ENCODE measurements around the gene MGAT1.

Gene MGAT1

GRCh38 chr5:180799902-180800801 is 2.5 kb downstream of the MGAT1 start:
- Histone ChIP-seq H3K27ac (ENCODE audit: low read depth, low read length) (peak overlapping the region; percentile 9), H3K36me3 (ENCODE audit: insufficient read depth, low read length) (peaks cover 7% of the 10 kb centered on the region), H3K27me3 (ENCODE audit: control insufficient read depth in 1 of 2, insufficient read depth in 2 of 2, low read length in 2 of 2) (no peaks in the 10 kb centered on the region), H3K9ac (ENCODE audit: low read length) (peak overlapping the region; percentile 0), H3K4me3 (ENCODE audit: low read depth in 1 of 2, low read length in 2 of 2) (no peak overlapping the region), H3K4me1 (ENCODE audit: insufficient read depth, low read length) (peaks cover 57% of the 10 kb centered on the region), H3K9me3 (ENCODE audit: low read length) (no peaks in the 10 kb centered on the region)

GRCh38 chr5:180799194-180799593 is 3.4 kb downstream of the MGAT1 start:
- Histone ChIP-seq H3K9me3 (ENCODE audit: low read length) (no peaks in the 10 kb centered on the region), H3K36me3 (ENCODE audit: insufficient read depth, low read length) (peaks cover 7% of the 10 kb centered on the region), H3K4me1 (ENCODE audit: insufficient read depth, low read length) (peaks cover 57% of the 10 kb centered on the region), H3K27ac (ENCODE audit: low read depth, low read length) (no peak overlapping the region), H3K9ac (ENCODE audit: low read length) (peak overlapping the region; percentile 0), H3K4me3 (ENCODE audit: low read depth in 1 of 2, low read length in 2 of 2) (no peak overlapping the region), H3K27me3 (ENCODE audit: control insufficient read depth in 1 of 2, insufficient read depth in 2 of 2, low read length in 2 of 2) (no peaks in the 10 kb centered on the region)

GRCh38 chr5:180798193-180798592 is 4.4 kb downstream of the MGAT1 start:
- peaks cover 48% of the 10 kb centered on the region for H3K4me1 ChIP-seq (ENCODE audit: insufficient read depth, low read length)
- no peaks in the 10 kb centered on the region for H3K9me3 ChIP-seq (ENCODE audit: low read length)
- no peak overlapping the region for H3K27ac ChIP-seq (ENCODE audit: low read depth, low read length)
- no peak overlapping the region for H3K9ac ChIP-seq (ENCODE audit: low read length)
- no peaks in the 10 kb centered on the region for H3K27me3 ChIP-seq (ENCODE audit: control insufficient read depth in 1 of 2, insufficient read depth in 2 of 2, low read length in 2 of 2)
- H3K36me3 ChIP-seq (ENCODE audit: insufficient read depth, low read length), result peaks cover 7% of the 10 kb centered on the region
- no peak overlapping the region for H3K4me3 ChIP-seq (ENCODE audit: low read depth in 1 of 2, low read length in 2 of 2)

GRCh38 chr5:180797256-180798192 is 5.1 kb downstream of the MGAT1 start:
- Histone ChIP-seq H3K9me3 (ENCODE audit: low read length) (no peaks in the 10 kb centered on the region), H3K36me3 (ENCODE audit: insufficient read depth, low read length) (peaks cover 7% of the 10 kb centered on the region), H3K4me1 (ENCODE audit: insufficient read depth, low read length) (peaks cover 46% of the 10 kb centered on the region), H3K9ac (ENCODE audit: low read length) (no peak overlapping the region), H3K27ac (ENCODE audit: low read depth, low read length) (no peak overlapping the region), H3K27me3 (ENCODE audit: control insufficient read depth in 1 of 2, insufficient read depth in 2 of 2, low read length in 2 of 2) (no peaks in the 10 kb centered on the region), H3K4me3 (ENCODE audit: low read depth in 1 of 2, low read length in 2 of 2) (no peak overlapping the region)

- no peak overlapping the region for H3K4me3 ChIP-seq (ENCODE audit: low read depth in 1 of 2, low read length in 2 of 2)
- peaks cover 34% of the 10 kb centered on the region for H3K4me1 ChIP-seq (ENCODE audit: insufficient read depth, low read length)
- H3K9ac ChIP-seq (ENCODE audit: low read length), result no peak overlapping the region
- H3K27ac ChIP-seq (ENCODE audit: low read depth, low read length), result no peak overlapping the region
- no peaks in the 10 kb centered on the region for H3K9me3 ChIP-seq (ENCODE audit: low read length)
- peaks cover 22% of the 10 kb centered on the region for H3K36me3 ChIP-seq (ENCODE audit: insufficient read depth, low read length)
- no peaks in the 10 kb centered on the region for H3K27me3 ChIP-seq (ENCODE audit: control insufficient read depth in 1 of 2, insufficient read depth in 2 of 2, low read length in 2 of 2)
Measured at GRCh38 chr5:180795771-180796313, 6.8 kb downstream of the MGAT1 start.

- peaks cover 27% of the 10 kb centered on the region for H3K36me3 ChIP-seq (ENCODE audit: insufficient read depth, low read length)
- no peak overlapping the region for H3K27ac ChIP-seq (ENCODE audit: low read depth, low read length)
- H3K27me3 ChIP-seq (ENCODE audit: control insufficient read depth in 1 of 2, insufficient read depth in 2 of 2, low read length in 2 of 2), result no peaks in the 10 kb centered on the region
Measured at GRCh38 chr5:180792965-180793287, 9.7 kb downstream of the MGAT1 start.

GRCh38 chr5:180792287-180792964 is 10.2 kb downstream of the MGAT1 start:
- Histone ChIP-seq H3K9me3 (ENCODE audit: low read length) (no peaks in the 10 kb centered on the region), H3K9ac (ENCODE audit: low read length) (no peak overlapping the region), H3K4me1 (ENCODE audit: insufficient read depth, low read length) (peaks cover 6% of the 10 kb centered on the region), H3K4me3 (ENCODE audit: low read depth in 1 of 2, low read length in 2 of 2) (no peak overlapping the region), H3K36me3 (ENCODE audit: insufficient read depth, low read length) (peaks cover 27% of the 10 kb centered on the region), H3K27ac (ENCODE audit: low read depth, low read length) (no peak overlapping the region), H3K27me3 (ENCODE audit: control insufficient read depth in 1 of 2, insufficient read depth in 2 of 2, low read length in 2 of 2) (no peaks in the 10 kb centered on the region)

More at GRCh38 chr5:180792965-180793287, 9.7 kb downstream of the MGAT1 start:
- no peaks in the 10 kb centered on the region for H3K9me3 ChIP-seq (ENCODE audit: low read length)
- H3K4me3 ChIP-seq (ENCODE audit: low read depth in 1 of 2, low read length in 2 of 2), result no peak overlapping the region
- no peak overlapping the region for H3K9ac ChIP-seq (ENCODE audit: low read length)
- H3K4me1 ChIP-seq (ENCODE audit: insufficient read depth, low read length), result peaks cover 6% of the 10 kb centered on the region

- Histone ChIP-seq H3K4me1 (ENCODE audit: insufficient read depth, low read length) (peaks cover 11% of the 10 kb centered on the region), H3K4me3 (ENCODE audit: low read depth in 1 of 2, low read length in 2 of 2) (no peak overlapping the region), H3K27me3 (ENCODE audit: control insufficient read depth in 1 of 2, insufficient read depth in 2 of 2, low read length in 2 of 2) (no peaks in the 10 kb centered on the region), H3K36me3 (ENCODE audit: insufficient read depth, low read length) (peaks cover 27% of the 10 kb centered on the region), H3K9me3 (ENCODE audit: low read length) (no peaks in the 10 kb centered on the region), H3K27ac (ENCODE audit: low read depth, low read length) (no peak overlapping the region), H3K9ac (ENCODE audit: low read length) (no peak overlapping the region)
Measured at GRCh38 chr5:180791611-180792213, 10.9 kb downstream of the MGAT1 start.

GRCh38 chr5:180790524-180790923 is 12.1 kb downstream of the MGAT1 start:
- no peak overlapping the region for H3K4me3 ChIP-seq (ENCODE audit: low read depth in 1 of 2, low read length in 2 of 2)
- no peaks in the 10 kb centered on the region for H3K27me3 ChIP-seq (ENCODE audit: control insufficient read depth in 1 of 2, insufficient read depth in 2 of 2, low read length in 2 of 2)
- no peak overlapping the region for H3K27ac ChIP-seq (ENCODE audit: low read depth, low read length)
- H3K9ac ChIP-seq (ENCODE audit: low read length), result no peak overlapping the region
- H3K9me3 ChIP-seq (ENCODE audit: low read length), result no peaks in the 10 kb centered on the region
- peaks cover 27% of the 10 kb centered on the region for H3K36me3 ChIP-seq (ENCODE audit: insufficient read depth, low read length)
- peaks cover 22% of the 10 kb centered on the region for H3K4me1 ChIP-seq (ENCODE audit: insufficient read depth, low read length)

GRCh38 chr5:180790020-180790419 is 12.6 kb downstream of the MGAT1 start:
- Histone ChIP-seq H3K27me3 (ENCODE audit: control insufficient read depth in 1 of 2, insufficient read depth in 2 of 2, low read length in 2 of 2) (no peaks in the 10 kb centered on the region), H3K27ac (ENCODE audit: low read depth, low read length) (no peak overlapping the region), H3K4me3 (ENCODE audit: low read depth in 1 of 2, low read length in 2 of 2) (no peak overlapping the region), H3K4me1 (ENCODE audit: insufficient read depth, low read length) (peaks cover 27% of the 10 kb centered on the region), H3K36me3 (ENCODE audit: insufficient read depth, low read length) (peaks cover 27% of the 10 kb centered on the region), H3K9ac (ENCODE audit: low read length) (no peak overlapping the region), H3K9me3 (ENCODE audit: low read length) (no peaks in the 10 kb centered on the region)
